Inflammatory macrophage treated with lipopolysaccharide for 1 hour (primary cell): Measurements from ENCODE around the gene ZBTB21.
A peak's percentile ranks its signal among the peaks of the same experiment; 100 is the strongest.
"Not testable (repeated sequence)": the region's sequence is repeated elsewhere in the genome, so short reads cannot be mapped to it uniquely, and the experiment has no call there.

Source experiments
- DNase-seq, 2 donors: peaks; one replicate each; pipeline ENCODE4 v3.0.0-alpha.2; 2020 to 2022

The ZBTB21 gene

GRCh38 chr21:41965461-41966013, 44.6 kb downstream of the ZBTB21 start:
- no peak for DNase-seq

- no peak for DNase-seq
These were observed 45.1 kb downstream of the ZBTB21 start for GRCh38 chr21:41965045-41965444.

DNA sequence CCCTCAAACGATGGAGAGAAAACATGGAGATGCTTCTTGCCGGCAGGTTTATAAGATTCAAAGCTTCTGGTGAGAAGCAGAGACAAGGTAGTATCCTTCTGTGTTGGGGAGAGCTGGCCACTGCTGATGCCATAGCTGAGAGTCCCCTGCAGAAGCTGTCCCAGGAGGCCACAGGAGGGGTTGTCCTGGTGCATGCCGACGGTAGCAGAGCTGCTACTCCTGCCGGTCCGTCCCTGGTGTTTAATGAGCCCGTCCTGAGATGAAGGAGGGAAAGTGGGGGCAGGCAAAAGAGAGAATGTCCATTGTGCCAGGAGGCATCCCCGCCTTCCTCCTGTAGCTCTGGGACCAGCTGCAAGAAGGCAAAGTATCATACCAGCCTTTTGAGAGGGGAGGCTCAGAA, 46.0 kb downstream of the ZBTB21 start:
- DNase-seq, result no peak

GRCh38 chr21:41962425-41962966, 47.7 kb downstream of the ZBTB21 start:
- DNase-seq, result no peak

GRCh38 chr21:41961753-41962152, 48.4 kb downstream of the ZBTB21 start:
- DNase-seq, result no peak

DNA sequence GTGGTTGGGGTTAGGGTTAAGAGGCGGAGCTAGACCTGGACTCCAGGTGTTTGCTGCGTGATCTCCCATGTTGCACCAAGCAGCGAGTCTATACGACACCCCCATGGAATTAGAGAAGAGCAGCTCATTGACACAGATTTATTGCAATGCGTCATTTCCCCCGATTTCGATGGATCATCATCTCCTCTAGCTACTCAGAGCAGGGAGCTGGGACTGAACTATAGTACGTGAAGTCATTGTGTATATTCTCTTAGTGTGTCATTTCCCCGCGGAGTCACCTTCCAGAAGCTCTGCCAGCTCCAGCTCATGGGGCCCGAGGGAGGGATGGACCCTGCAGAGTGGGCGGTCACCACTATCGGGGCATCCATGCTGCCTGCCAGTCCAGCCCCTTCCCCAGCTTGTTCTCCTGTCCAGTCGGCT, 48.9 kb downstream of the ZBTB21 start:
- DNase-seq, result no peak

DNA sequence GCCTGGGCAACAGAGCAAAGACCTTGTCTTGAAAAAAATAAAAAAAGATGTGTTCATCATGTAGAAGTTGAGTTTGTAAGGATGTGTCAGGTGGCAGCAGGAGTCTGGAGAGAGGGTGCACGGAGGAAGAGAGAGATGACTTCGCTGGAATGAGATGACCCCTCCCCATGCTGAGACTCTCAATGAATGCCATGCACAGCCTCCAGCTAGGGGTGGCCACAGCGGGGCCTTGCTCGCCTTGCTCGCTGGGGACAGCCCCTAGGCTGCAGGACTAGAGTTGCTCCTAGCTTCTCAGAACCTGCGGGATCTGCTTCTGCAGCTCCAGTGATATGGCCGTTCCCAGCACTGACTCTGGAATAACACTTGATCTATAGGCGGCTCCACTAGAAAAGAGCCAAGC, 49.8 kb downstream of the ZBTB21 start:
- no peak for DNase-seq

DNA sequence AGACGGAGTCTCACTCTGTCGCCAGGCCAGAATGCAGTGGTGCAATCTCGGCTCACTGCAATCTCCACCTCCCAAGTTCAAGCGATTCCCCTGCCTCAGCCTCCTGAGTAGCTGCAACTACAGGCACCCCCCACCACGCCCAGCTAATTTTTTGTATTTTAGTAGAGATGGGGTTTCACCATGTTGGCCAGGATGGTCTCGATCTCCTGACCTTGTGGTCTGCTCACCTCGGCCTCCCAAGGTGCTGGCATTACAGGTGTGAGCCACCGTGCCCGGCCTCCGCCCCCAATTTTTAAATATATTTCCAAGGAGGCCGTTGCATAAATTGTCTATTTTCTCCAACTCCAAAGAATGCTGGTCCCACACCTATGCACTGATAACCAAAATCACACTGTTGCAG, 50.5 kb downstream of the ZBTB21 start:
- DNase-seq, result not testable (repeated sequence)

GRCh38 chr21:41958886-41959563, 51.1 kb downstream of the ZBTB21 start:
- no peak for DNase-seq

DNA sequence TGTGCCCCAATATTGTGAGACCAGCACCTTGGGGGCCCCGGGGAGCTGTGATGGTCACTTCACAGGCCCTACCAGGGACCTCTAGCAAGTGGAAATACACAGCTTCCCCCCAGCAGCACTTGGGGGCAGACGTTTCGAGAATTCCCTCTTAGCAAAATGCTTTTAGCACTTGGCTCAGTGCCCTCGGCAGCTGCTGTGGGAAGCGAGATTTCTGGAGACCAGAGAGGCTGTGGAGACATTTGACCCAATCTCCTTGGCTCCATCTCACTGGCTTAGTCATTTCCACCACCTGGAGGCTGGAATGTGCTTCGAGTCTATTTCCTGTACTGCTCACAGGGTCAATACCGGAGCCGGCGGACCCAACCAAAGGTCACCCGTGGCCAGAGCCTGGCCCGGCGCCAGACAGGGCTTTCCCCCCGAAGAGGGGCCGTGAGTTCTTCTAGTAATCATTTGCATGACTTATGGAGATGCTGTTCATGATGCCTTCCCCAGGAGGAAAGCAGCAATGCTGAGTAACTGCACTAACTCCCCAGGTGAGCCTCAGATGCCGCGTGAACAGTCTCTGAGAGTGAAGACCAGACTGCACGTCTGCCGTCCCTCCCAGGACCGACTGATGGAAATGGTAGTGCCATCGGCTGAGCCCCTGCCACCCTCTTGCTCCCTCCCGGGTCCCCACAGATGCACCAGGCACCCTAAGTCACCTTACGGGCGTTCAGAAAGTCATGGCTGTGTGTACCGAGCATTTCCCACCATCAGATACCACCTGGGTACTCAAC, 52.0 kb downstream of the ZBTB21 start:
- DNase-seq, result no peak

DNA sequence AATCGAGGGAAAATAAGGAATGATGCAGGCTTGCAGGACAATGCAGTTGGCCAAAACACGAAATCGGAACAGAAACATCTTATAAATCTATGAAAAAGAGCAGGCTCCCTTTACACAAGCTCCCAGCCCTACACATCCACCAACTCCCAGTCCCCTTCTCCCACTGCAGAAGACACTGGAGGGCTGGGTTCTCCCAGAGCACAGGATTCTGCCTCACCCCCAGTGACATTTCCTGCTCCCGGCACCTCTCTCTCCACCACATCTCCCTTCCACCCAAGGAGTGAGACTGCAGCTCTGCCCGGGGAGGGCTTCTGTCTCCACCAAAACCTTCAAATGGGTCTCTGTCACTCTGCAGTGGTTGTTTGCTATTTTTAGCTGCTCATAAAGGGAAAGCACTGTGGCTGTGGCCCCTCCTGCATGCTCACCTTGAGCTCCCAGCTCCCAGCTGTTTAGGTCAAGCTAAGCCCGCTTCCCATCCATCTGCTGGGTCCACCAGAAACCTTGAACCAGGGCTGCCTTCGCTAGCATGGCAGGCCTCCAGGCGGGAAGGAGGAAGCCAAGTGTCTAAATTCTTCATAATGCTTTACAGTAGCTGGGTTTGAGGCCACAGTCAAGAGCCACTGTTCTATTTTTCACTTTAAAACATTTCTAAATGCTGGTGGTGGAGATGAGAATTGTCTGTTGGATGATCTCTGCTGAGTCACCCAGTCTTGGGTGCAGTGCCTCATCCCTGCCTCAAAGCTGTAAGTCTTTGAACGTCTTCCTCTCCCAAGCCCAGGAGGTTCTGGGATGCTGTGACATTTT, 53.0 kb downstream of the ZBTB21 start:
- DNase-seq, result no peak

DNA sequence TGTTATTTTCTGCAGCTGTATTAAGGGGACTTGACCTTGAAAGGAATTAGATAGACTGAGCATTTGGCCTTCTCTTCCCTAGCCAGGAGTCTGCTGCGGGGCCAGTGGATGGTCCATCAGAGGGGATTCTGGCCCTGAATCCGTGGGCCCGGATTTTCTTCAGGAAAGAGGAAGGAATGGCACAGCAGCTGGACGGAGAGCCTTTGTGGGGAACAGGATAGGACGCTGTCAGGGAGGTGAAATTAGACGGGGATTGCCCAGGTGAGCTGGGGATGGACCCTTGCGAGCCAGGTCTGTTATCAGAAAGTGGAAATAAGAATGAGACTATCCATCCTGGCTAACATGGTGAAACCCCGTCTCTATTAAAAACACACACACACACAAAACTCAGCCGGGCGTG, 54.6 kb downstream of the ZBTB21 start:
- DNase-seq, result no peak

DNA sequence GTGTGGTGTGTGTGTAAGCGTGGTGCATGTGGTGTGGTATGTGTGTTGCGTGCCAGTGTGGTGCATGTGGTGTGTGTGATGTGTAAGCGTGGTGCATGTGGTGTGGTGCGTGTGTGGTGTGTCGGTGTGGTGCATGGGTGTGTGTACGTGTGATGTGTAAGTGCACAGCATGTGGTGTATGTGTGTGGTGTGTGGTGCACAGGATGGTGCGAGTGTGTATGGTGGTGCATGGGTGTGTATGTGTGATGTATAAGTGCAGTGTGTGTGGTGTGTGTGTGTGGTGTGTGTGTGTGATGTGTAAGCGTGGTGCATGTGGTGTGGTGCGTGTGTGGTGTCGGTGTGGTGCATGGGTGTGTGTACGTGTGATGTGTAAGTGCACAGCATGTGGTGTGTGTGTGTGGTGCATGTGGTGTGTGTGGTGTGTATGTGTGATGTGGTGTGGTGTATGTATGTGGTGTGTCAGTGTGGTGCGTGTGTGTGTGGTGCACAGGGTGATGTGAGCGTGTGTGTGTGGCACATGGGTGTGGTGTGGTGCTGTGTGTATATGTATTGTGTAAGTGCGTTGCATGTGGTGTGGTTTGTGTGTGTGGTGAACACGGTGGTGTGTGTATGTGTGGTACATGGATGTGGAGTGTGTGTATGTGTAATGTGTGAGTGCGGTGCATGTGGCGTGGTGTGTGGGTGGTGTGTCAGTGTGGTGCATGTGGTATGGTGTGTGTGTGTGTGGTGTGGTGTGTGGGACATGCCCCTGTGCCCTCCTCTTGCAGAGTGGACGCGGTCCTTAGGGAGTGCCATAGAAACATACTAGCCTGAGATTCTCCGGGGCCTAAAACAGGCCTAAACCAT, 55.3 kb downstream of the ZBTB21 start:
- no peak for DNase-seq

DNA sequence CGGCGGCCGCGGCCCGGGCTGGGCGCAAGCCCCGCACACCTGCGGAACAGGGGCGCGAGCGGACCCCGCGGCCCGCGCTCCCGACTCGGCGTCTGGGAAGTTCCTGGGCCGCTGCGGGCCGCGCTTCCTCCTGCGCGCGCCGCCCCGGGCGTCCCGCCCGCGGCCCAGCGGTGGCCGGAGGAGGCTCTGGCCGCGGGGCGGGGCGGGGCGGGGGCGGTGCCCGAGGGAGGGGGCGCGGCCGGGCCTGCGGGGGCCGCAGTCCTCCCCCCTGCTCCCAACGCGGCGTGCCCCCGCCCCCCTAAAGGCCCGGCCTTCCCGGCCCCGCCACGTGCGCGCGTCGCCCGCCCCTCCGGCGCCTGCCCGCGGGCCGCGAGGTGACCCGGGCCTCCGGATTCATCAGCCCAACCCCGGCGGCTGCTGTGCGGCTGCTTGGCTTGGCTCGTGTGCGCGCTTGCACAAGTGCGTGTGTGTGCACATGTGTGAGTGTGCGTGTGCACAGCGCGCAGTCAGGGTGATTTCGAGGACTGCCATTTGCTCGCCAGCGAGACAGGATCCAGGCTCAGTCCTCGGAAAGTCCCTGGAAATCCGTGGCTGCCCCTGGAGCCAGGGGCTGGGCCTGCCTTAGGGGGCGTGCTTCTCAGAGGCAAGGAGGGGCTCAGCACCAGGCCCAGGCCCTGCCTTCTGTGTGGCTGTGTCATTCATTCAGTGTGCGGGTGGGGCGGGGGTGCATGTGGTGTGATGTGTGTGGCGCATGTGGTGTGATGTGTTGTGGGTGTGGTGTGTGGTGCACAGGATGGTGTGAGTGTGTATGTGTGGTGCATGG, 56.1 kb downstream of the ZBTB21 start, which contains the start of gene C2CD2:
Gene C2CD2, minus strand, starts transcription at position 188 of the 823 bp plus-strand sequence. CDS start 370 bp downstream, outside the sequence.
- DNase-seq, result peak; percentile 43 to 45

GRCh38 chr21:41953249-41953830, 56.8 kb downstream of the ZBTB21 start:
- peak in 1 of 2 donors; percentile 23 for DNase-seq

DNA sequence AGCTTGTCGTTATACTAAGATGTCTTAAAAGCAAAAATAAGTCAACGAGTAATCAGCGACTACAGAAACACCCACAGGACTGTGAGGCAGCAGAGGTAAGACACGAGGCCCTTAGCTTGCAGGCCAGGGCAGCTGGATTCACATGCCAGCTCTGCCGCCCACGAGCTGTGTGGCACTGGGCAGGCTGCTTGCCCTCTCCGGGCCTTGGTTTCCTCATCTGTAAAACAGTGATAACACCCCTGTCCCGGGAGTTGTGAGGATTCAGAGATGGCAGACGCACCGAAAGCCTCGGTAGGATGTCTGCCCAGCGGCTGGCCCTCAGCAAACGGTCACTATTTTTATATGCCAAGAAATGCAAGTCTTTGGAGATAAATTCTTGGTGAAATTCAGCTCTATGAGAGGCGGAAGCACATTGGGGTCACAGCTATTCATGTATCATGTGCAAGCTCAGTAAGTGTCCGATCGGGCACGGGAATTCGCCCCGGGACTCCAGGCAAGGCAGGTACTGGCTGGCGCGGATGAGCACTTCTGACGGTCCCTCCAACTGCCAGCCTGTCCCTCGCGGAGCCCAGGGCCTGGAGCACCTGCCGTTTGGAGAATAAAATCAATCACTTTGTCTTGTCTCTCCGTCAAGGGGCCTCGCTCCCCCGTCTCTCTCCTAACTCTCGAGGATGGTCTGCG, 57.5 kb downstream of the ZBTB21 start:
- no peak for DNase-seq

GRCh38 chr21:41951876-41952567, 58.1 kb downstream of the ZBTB21 start:
- DNase-seq, result no peak

DNA sequence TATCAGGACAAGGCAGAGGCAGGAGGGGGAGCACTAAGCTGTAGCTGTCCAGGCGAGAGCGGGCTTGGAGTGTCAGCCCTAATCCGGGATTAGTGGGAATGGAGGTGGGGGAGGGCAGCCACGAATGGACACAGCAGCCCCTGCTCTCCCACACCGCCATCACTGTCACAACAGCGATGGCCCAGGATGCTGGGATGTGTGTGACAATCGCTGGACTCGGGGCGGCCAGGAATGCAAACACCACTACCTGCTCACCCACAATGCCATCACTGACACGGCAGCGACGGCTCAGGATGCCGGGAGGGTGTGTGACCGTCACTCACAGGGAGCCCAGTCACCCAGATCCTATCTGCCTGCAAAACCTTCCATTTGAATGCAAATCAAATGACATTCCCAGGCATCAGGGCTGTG, 59.2 kb downstream of the ZBTB21 start:
- no peak for DNase-seq

GRCh38 chr21:41949631-41950030, 60.5 kb downstream of the ZBTB21 start:
- DNase-seq, result not testable (repeated sequence)
